ENCODE measurements around the gene CEP112. TPM values are rescaled to one million over a fixed set of nuclear protein-coding genes. Genes with fewer than 3 reads are reported as not detected.

The CEP112 gene
- total RNA-seq, 1 experiment from 2014 or later: 6.1 TPM

- no peak overlapping the region for H3K27ac Mint-ChIP-seq
- TF ChIP-seq MYBL2 (CRISPR knock-in tag; IDR thresholded peaks at IDR 0.05) (no peak), ZSCAN18 (CRISPR knock-in tag; IDR thresholded peaks at IDR 0.05) (no peak), ELF4 (CRISPR knock-in tag; IDR thresholded peaks at IDR 0.05; ENCODE audit: low read depth) (no peak), GABPB1 (CRISPR knock-in tag; IDR thresholded peaks at IDR 0.05) (no peak), ZNF671 (CRISPR knock-in tag; IDR thresholded peaks at IDR 0.05) (no peak), ZMAT4 (CRISPR knock-in tag; IDR thresholded peaks at IDR 0.05) (no peak), E2F1 (CRISPR knock-in tag; IDR thresholded peaks at IDR 0.05) (no peak), GRHL2 (CRISPR knock-in tag; IDR thresholded peaks at IDR 0.05; ENCODE audit: insufficient replicate concordance, severe bottlenecking) (no peak), USF2 (CRISPR knock-in tag; IDR thresholded peaks at IDR 0.05) (no peak), JAZF1 (CRISPR knock-in tag; IDR thresholded peaks at IDR 0.05) (no peak), ATF3 (CRISPR knock-in tag; conservative IDR thresholded peaks at IDR 0.05) (no peak), USF1 (CRISPR knock-in tag; IDR thresholded peaks at IDR 0.05) (no peak)
- no peak for ATAC-seq
These were observed 591.4 kb downstream of the CEP112 start for GRCh38 chr17:65600518-65600917.

GRCh38 chr17:65599650-65600049 lies 592.3 kb downstream of the CEP112 start:
- POLR2A ChIA-PET: no interaction called here

More at GRCh38 chr17:65600518-65600917, 591.4 kb downstream of the CEP112 start:
- POLR2A ChIA-PET: no interaction called here
- CTCF ChIA-PET: no interaction called here
- Mint-ChIP-seq H3K36me3 (no peaks in the 10 kb centered on the region), H3K9me3 (peaks cover 6% of the 10 kb centered on the region), H3K4me1 (peaks cover 17% of the 10 kb centered on the region), H3K4me3 (no peak overlapping the region), H3K27me3 (ENCODE audit: low read depth) (no peaks in the 10 kb centered on the region; the same call in 1 of the 2 replicates)
- no peak for DNase-seq (ENCODE audit: low spot score)

More at GRCh38 chr17:65599650-65600049, 592.3 kb downstream of the CEP112 start:
- no peak for ATAC-seq
- Mint-ChIP-seq H3K36me3 (no peaks in the 10 kb centered on the region), H3K27me3 (ENCODE audit: low read depth) (no peaks in the 10 kb centered on the region), H3K4me3 (no peak overlapping the region), H3K27ac (no peak overlapping the region), H3K4me1 (peaks cover 20% of the 10 kb centered on the region), H3K9me3 (peaks cover 6% of the 10 kb centered on the region; the same call in 1 of the 2 replicates)
- CTCF ChIA-PET: no interaction called here
- DNase-seq (ENCODE audit: low spot score): no peak
- TF ChIP-seq USF1 (CRISPR knock-in tag; IDR thresholded peaks at IDR 0.05) (no peak), STAT6 (CRISPR knock-in tag; conservative IDR thresholded peaks at IDR 0.05; ENCODE audit: low read depth) (no peak), ZBTB21 (CRISPR knock-in tag; IDR thresholded peaks at IDR 0.05; ENCODE audit: borderline replicate concordance) (no peak), HMGXB4 (CRISPR knock-in tag; IDR thresholded peaks at IDR 0.05) (no peak), ZNF138 (CRISPR knock-in tag; conservative IDR thresholded peaks at IDR 0.05) (no peak), ERG (CRISPR knock-in tag; IDR thresholded peaks at IDR 0.05) (no peak), NR1H2 (CRISPR knock-in tag; IDR thresholded peaks at IDR 0.05) (no peak), ZMAT4 (CRISPR knock-in tag; IDR thresholded peaks at IDR 0.05) (no peak), NFE2L1 (CRISPR knock-in tag; IDR thresholded peaks at IDR 0.05) (no peak), FOXK1 (CRISPR knock-in tag; IDR thresholded peaks at IDR 0.05) (no peak), SOX15 (CRISPR knock-in tag; IDR thresholded peaks at IDR 0.05) (no peak), JUN (CRISPR knock-in tag; IDR thresholded peaks at IDR 0.05) (no peak)

Measured in WTC11 (cell line).